K562 (cell line): ENCODE data around the gene CACTIN. TPM values are rescaled to one million over a fixed set of nuclear protein-coding genes. Genes with fewer than 3 reads are reported as not detected.

Experiments used
- AFF1 ChIP-seq, 2 experiments: fragments of 450-650 bp; IDR thresholded peaks; 2 replicates each; pipeline ENCODE4 v1.6.1; 2018; ENCODE audit warnings: mild to moderate bottlenecking in 2 of 2, low read depth in 1 of 2; ENCODE audit not compliant: partially characterized antibody in 2 of 2
- ARHGAP35 ChIP-seq: fragments of 450-650 bp; IDR thresholded peaks from 2 replicates; pipeline ENCODE4 v1.6.1; 2018; ENCODE audit not compliant: partially characterized antibody
- ARID1B ChIP-seq: fragments of 450-650 bp; IDR thresholded peaks from 2 replicates; pipeline ENCODE4 v1.6.1; 2016; ENCODE audit warnings: antibody characterized with exemption, mild to moderate bottlenecking, inconsistent platforms
- CBX8 ChIP-seq: fragments of 200-600 bp; sonication (generic); IDR thresholded peaks from 2 replicates; pipeline ENCODE4 v1.6.1; 2012; ENCODE audit warnings: borderline replicate concordance, mixed run types, low read depth, mild to moderate bottlenecking, moderate library complexity, mixed read lengths, low read length, control low read depth, inconsistent platforms; ENCODE audit not compliant: poor library complexity, severe bottlenecking; ENCODE audit errors: extremely low read depth
- ELK3 ChIP-seq: fragments of 450-650 bp; formaldehyde crosslinking; IDR thresholded peaks from 2 replicates; pipeline ENCODE4 v1.4.0; 2020; ENCODE audit warnings: mild to moderate bottlenecking
- ESRRA ChIP-seq: fragments of 450-650 bp; IDR thresholded peaks from 2 replicates; pipeline ENCODE4 v1.6.1; 2014; ENCODE audit warnings: low read depth, mild to moderate bottlenecking, moderate library complexity, borderline replicate concordance
- FIP1L1 ChIP-seq: fragments of 200-400 bp; formaldehyde crosslinking; IDR thresholded peaks from 2 replicates; pipeline ENCODE4 v1.6.1; 2018; ENCODE audit warnings: mild to moderate bottlenecking, low read depth, low read length; ENCODE audit not compliant: poor library complexity, severe bottlenecking
- HMG20A ChIP-seq: fragments of 450-650 bp; formaldehyde crosslinking; conservative IDR thresholded peaks from 2 replicates; pipeline ENCODE4 v1.4.0; 2020; ENCODE audit warnings: mild to moderate bottlenecking, mixed read lengths
- MEIS2 ChIP-seq: fragments of 450-650 bp; IDR thresholded peaks from 2 replicates; pipeline ENCODE4 v1.6.1; 2014; ENCODE audit warnings: mild to moderate bottlenecking; ENCODE audit not compliant: partially characterized antibody
- MYC ChIP-seq, 2 experiments: fragments of 250-450 bp in 1 of 2; sonication (Bioruptor Pico) in 1 of 2; IDR thresholded peaks; 2 replicates each; pipeline versions ENCODE4 v1.5.1 to v1.6.1; 2012 to 2021; ENCODE audit warnings: low read depth in 2 of 2, borderline replicate concordance in 1 of 2, improper control_type of control experiment in 1 of 2, low read length in 1 of 2, mild to moderate bottlenecking in 1 of 2, moderate library complexity in 1 of 2
- NONO ChIP-seq, 2 experiments: fragments of 200-400 bp in 1 of 2; fragments of 450-650 bp in 1 of 2; formaldehyde crosslinking in 1 of 2; IDR thresholded peaks; 2 replicates each; pipeline ENCODE4 v1.6.1; 2017; ENCODE audit warnings: low read depth in 2 of 2, mild to moderate bottlenecking in 2 of 2, moderate library complexity in 2 of 2, low read length in 1 of 2
- NR2C2 ChIP-seq, 2 experiments: fragments of 200-800 bp in 1 of 2; sonication (Bioruptor generic) in 1 of 2; sonication (generic) in 1 of 2; formaldehyde crosslinking in 1 of 2; IDR thresholded peaks; 2 replicates each; pipeline versions ENCODE4 v1.6.1 to v1.8.0; 2016 to 2022; ENCODE audit warnings: mild to moderate bottlenecking in 1 of 2, missing compliant biosample characterization in 1 of 2, missing genetic modification characterization in 1 of 2, missing genetic modification reagents in 1 of 2
- POLR2H ChIP-seq: IDR thresholded peaks from 2 replicates; pipeline ENCODE4 v1.6.1; 2016; ENCODE audit warnings: missing genetic modification characterization, low read depth, mild to moderate bottlenecking, control low read depth, missing compliant biosample characterization, moderate library complexity
- RAD21 ChIP-seq, 2 experiments: fragments of 250-450 bp in 1 of 2; fragments of 450-650 bp in 1 of 2; sonication (Bioruptor Pico) in 1 of 2; formaldehyde crosslinking in 1 of 2; IDR thresholded peaks in 1 of 2; conservative IDR thresholded peaks in 1 of 2; 2 replicates each; pipeline versions ENCODE4 v1.4.0 to v1.8.0; 2020 to 2022; ENCODE audit warnings: mild to moderate bottlenecking in 2 of 2, moderate library complexity in 1 of 2
- RAD51 ChIP-seq: fragments of 450-650 bp; IDR thresholded peaks from 2 replicates; pipeline ENCODE4 v1.7.1; 2016; ENCODE audit warnings: low read depth, mild to moderate bottlenecking, borderline replicate concordance
- RBBP5 ChIP-seq: fragments of 200-600 bp; sonication (generic); IDR thresholded peaks from 2 replicates; pipeline ENCODE4 v1.6.1; 2012; ENCODE audit warnings: borderline replicate concordance, mild to moderate bottlenecking, low read length, control low read depth, inconsistent platforms; ENCODE audit not compliant: insufficient read depth, poor library complexity, severe bottlenecking
- THRAP3 ChIP-seq: fragments of 450-650 bp; IDR thresholded peaks from 2 replicates; pipeline ENCODE4 v1.6.1; 2016; ENCODE audit warnings: mild to moderate bottlenecking, inconsistent platforms, borderline replicate concordance
- ZNF75A ChIP-seq: fragments of 450-650 bp; formaldehyde crosslinking; IDR thresholded peaks from 2 replicates; pipeline ENCODE4 v1.4.0; 2020; ENCODE audit warnings: mild to moderate bottlenecking
- polyA plus RNA-seq, 8 experiments: library from polyadenylated mRNA; depleted of rRNA in 4 of 8; stranded (reverse) in 5 of 8; unstranded in 3 of 8; fragments of >200 nt; fragmentation: Nextera tagmentation in 2 of 8; fragmentation: Illumina TruSeq in 1 of 8; extraction: Ambion mirVana in 2 of 8; extraction: Trizol in 1 of 8; gene quantifications; 2 replicates each; pipeline versions ENCODE4 v1.2.1 to v1.2.3, GENCODE V29; 2011 to 2014; ENCODE audit warnings: inconsistent platforms in 1 of 8, missing spikeins in 1 of 8
- total RNA-seq, 7 experiments: library from RNA; depleted of rRNA in 6 of 7; stranded (reverse); fragments of >200 nt in 6 of 7; fragmentation: Illumina TruSeq in 2 of 7; extraction: Trizol in 2 of 7; gene quantifications; 2 replicates each; pipeline versions ENCODE4 v1.2.1 to v1.2.3, GENCODE V29; 2011 to 2021; ENCODE audit warnings: low replicate concordance in 1 of 7

CACTIN gene
- total and polyA plus RNA-seq, 9 of the 15 experiments (the other 6 are each of a cell fraction or from before 2014, with no cell fraction given): 0.15 to 49.2 (median 15.0) TPM

- TF ChIP-seq AFF1 (IDR thresholded peaks at IDR 0.05; ENCODE audit: low read depth in 1 of 2, partially characterized antibody in 2 of 2) (no peak), ESRRA (no peak), RBBP5 (no peak), RAD21 (CRISPR knock-in tag; conservative IDR thresholded peaks at IDR 0.05 in 1 of 2, IDR thresholded peaks at IDR 0.05 in 1 of 2) (peak in 1 of 2 experiments; percentile 31; a peak in 3 of 4 replicates), CBX8 (no peak), THRAP3 (no peak), MYC (IDR thresholded peaks at IDR 0.05; ENCODE audit: low read depth, low read length) (no peak), MYC (CRISPR knock-in tag; IDR thresholded peaks at IDR 0.05; ENCODE audit: borderline replicate concordance, low read depth) (no peak), RAD51 (no peak), HMG20A (CRISPR knock-in tag) (no peak), MEIS2 (peak; percentile 53), ARID1B (no peak), POLR2H (tag) (no peak), NONO (IDR thresholded peaks at IDR 0.05; ENCODE audit: low read depth in 2 of 2, low read length in 1 of 2) (no peak), NR2C2 (CRISPR knock-in tag; IDR thresholded peaks at IDR 0.05) (no peak), NR2C2 (tag; IDR thresholded peaks at IDR 0.05) (peak; percentile 26; the same call in 1 of the 2 replicates), ZNF75A (CRISPR knock-in tag) (no peak), FIP1L1 (peak; percentile 35), ARHGAP35 (no peak), ELK3 (CRISPR knock-in tag) (no peak)
Observed at GRCh38 chr19:3671680-3672574, 45.3 kb upstream of the CACTIN start (continued).
